GM12878 (cell line): ENCODE results near the gene SLC5A1. TPM values are rescaled to one million over a fixed set of nuclear protein-coding genes. Genes with fewer than 3 reads are reported as not detected.

Source experiments
- ATAC-seq: fragments of 200-7000 bp; cut with Tn5 transposase; 3 replicates; pipeline ENCODE4 v1.9.1; 2020; ENCODE audit warnings: mild to moderate bottlenecking, moderate library complexity
- BruUV-seq: library from RNA; stranded (reverse); fragments of 400-500 nt; replicated peaks from 2 replicates; lab custom pipeline; 2021; lab: Mats Ljungman, UMichigan
- CTCF ChIA-PET: fragments of 300-600 bp; sonication (Branson Sonifier 250); formaldehyde crosslinking; extraction: SDS; loops from one replicate; lab custom pipeline; 2021; ENCODE audit warnings: inconsistent platforms; lab: Yijun Ruan, JAX
- POLR2A ChIA-PET: fragments of 350-600 bp; formaldehyde crosslinking; extraction: SDS; loops from one replicate; lab custom pipeline; 2021; ENCODE audit warnings: inconsistent platforms; lab: Charles Lee
- RAD21 ChIA-PET: fragments of 300-600 bp; sonication (Branson Sonifier 250); formaldehyde crosslinking; loops from one replicate; lab custom pipeline; 2023; ENCODE audit warnings: antibody characterized with exemption; ENCODE audit not compliant: unreplicated experiment; lab: Charles Lee
- SMC1A ChIA-PET: fragments of 300-600 bp; sonication (Branson Sonifier 250); formaldehyde crosslinking; loops from one replicate; lab custom pipeline; 2023; ENCODE audit not compliant: unreplicated experiment, uncharacterized antibody; lab: Charles Lee
- DNase-seq: peaks from one replicate; pipeline ENCODE4 v3.0.0-alpha.2; 2011; ENCODE audit warnings: low read depth, low spot score
- FAIRE-seq: peaks from 3 replicates; lab custom pipeline; 2011; peaks lifted over from hg19 to GRCh38; lab: Jason Lieb, UNC
- H2AFZ ChIP-seq: 2 replicates; pipeline ENCODE4 v1.6.0; 2011; ENCODE audit warnings: low read depth, low read length, control low read depth; ENCODE audit not compliant: control insufficient read depth
- H3K27ac ChIP-seq: 2 replicates; pipeline ENCODE4 v1.5.1; 2011; ENCODE audit warnings: control low read depth; ENCODE audit not compliant: control insufficient read depth, insufficient read depth
- H3K27me3 ChIP-seq, 2 experiments: replicated peaks in 1 of 2; 2 replicates each; pipeline versions ENCODE4 v1.6.0 to v1.6.1; 2011; ENCODE audit warnings: low read length in 1 of 2; ENCODE audit not compliant: control insufficient read depth in 2 of 2, insufficient read depth in 2 of 2
- H3K36me3 ChIP-seq, 2 experiments: 2 replicates each; pipeline ENCODE4 v1.5.1; 2011; ENCODE audit warnings: low read length in 1 of 2; ENCODE audit not compliant: control insufficient read depth in 2 of 2, insufficient read depth in 2 of 2
- H3K4me1 ChIP-seq: 2 replicates; pipeline ENCODE4 v1.6.1; 2011; ENCODE audit warnings: mild to moderate bottlenecking, low read length, moderate library complexity, mixed read lengths; ENCODE audit not compliant: control insufficient read depth, insufficient read depth
- H3K4me2 ChIP-seq: 2 replicates; pipeline ENCODE4 v1.6.0; 2011; ENCODE audit warnings: control low read depth; ENCODE audit not compliant: control insufficient read depth, insufficient read depth
- H3K4me3 ChIP-seq: fragments of 200-600 bp; sonication (generic); 2 replicates; pipeline ENCODE4 v1.5.1; 2016
- H3K79me2 ChIP-seq: 2 replicates; pipeline ENCODE4 v1.6.0; 2011; ENCODE audit warnings: low read length; ENCODE audit not compliant: control insufficient read depth, insufficient read depth
- H3K9ac ChIP-seq: 2 replicates; pipeline ENCODE4 v1.8.0; 2011; ENCODE audit warnings: low read length, control low read depth, mixed read lengths; ENCODE audit not compliant: control insufficient read depth, insufficient read depth
- H3K9me3 ChIP-seq: replicated peaks from 3 replicates; pipeline ENCODE4 v1.5.1; 2011; ENCODE audit warnings: mild to moderate bottlenecking, low read length; ENCODE audit not compliant: control insufficient read depth, insufficient read depth
- H4K20me1 ChIP-seq: 2 replicates; pipeline ENCODE4 v1.6.0; 2011; ENCODE audit not compliant: control insufficient read depth, insufficient read depth
- CHD4 ChIP-seq: fragments of 200-600 bp; sonication (generic); IDR thresholded peaks from 2 replicates; pipeline ENCODE4 v1.6.1; 2016; ENCODE audit warnings: mild to moderate bottlenecking
- CREB1 ChIP-seq: IDR thresholded peaks from 2 replicates; pipeline ENCODE4 v1.6.1; 2012; ENCODE audit warnings: low read depth, mild to moderate bottlenecking, inconsistent platforms
- E2F8 ChIP-seq: fragments of 450-650 bp; IDR thresholded peaks from 2 replicates; pipeline ENCODE4 v1.6.1; 2018; ENCODE audit warnings: mild to moderate bottlenecking, low read depth, moderate library complexity; ENCODE audit not compliant: partially characterized antibody
- EZH2 ChIP-seq: IDR thresholded peaks from 2 replicates; pipeline ENCODE4 v1.6.1; 2012; ENCODE audit warnings: low read depth, mild to moderate bottlenecking, control low read depth, inconsistent platforms, low read length, borderline replicate concordance; ENCODE audit not compliant: control insufficient read depth
- HDAC2 ChIP-seq: fragments of 200-600 bp; sonication (generic); IDR thresholded peaks from 2 replicates; pipeline ENCODE4 v1.6.1; 2017
- HDAC6 ChIP-seq: fragments of 200-600 bp; sonication (generic); IDR thresholded peaks from one replicate; pipeline ENCODE4 v1.8.0; 2017; ENCODE audit warnings: antibody characterized with exemption; ENCODE audit not compliant: unreplicated experiment
- KLF5 ChIP-seq: fragments of 450-650 bp; IDR thresholded peaks from 2 replicates; pipeline ENCODE4 v1.6.1; 2014; ENCODE audit warnings: mild to moderate bottlenecking; ENCODE audit not compliant: partially characterized antibody
- MTA2 ChIP-seq: fragments of 450-650 bp; IDR thresholded peaks from 2 replicates; pipeline ENCODE4 v1.6.1; 2016; ENCODE audit warnings: low read depth, mild to moderate bottlenecking, moderate library complexity
- MYB ChIP-seq: fragments of 150-350 bp; IDR thresholded peaks from 2 replicates; pipeline ENCODE4 v1.6.1; 2014; ENCODE audit warnings: mild to moderate bottlenecking, low read depth, low read length, borderline replicate concordance
- NR2C1 ChIP-seq: fragments of 450-650 bp; IDR thresholded peaks from 2 replicates; pipeline ENCODE4 v1.6.1; 2017; ENCODE audit warnings: antibody characterized with exemption, mild to moderate bottlenecking, moderate library complexity
- SMAD1 ChIP-seq: fragments of 450-650 bp; IDR thresholded peaks from 2 replicates; pipeline ENCODE4 v1.6.1; 2018; ENCODE audit warnings: mild to moderate bottlenecking, low read depth; ENCODE audit not compliant: partially characterized antibody
- SREBF2 ChIP-seq: IDR thresholded peaks from 2 replicates; pipeline ENCODE4 v1.6.1; 2012; ENCODE audit warnings: mild to moderate bottlenecking, low read length
- ZBED1 ChIP-seq: IDR thresholded peaks from 2 replicates; pipeline ENCODE4 v1.6.1; 2016; ENCODE audit warnings: borderline replicate concordance
- WGBS: methylation state at CpG from one replicate; pipeline ENCODE4 v1.1.6; 2016; ENCODE audit warnings: low lambda C conversion rate; ENCODE audit not compliant: insufficient replicate concordance, insufficient coverage; ENCODE audit errors: missing lambda C conversion rate; 5-methylcytosine and 5-hydroxymethylcytosine counted together
- in situ Hi-C: fragments of 300-500 bp; cut with MboI; formaldehyde crosslinking; loops from 9 replicates; pipeline ENCODE4 v1.14.3; 2018; ENCODE audit warnings: mixed read lengths
- intact Hi-C: fragments of 100-400 bp; cut with micrococcal nuclease; formaldehyde crosslinking; loops from one replicate; pipeline ENCODE4 v1.14.2; 2022; ENCODE audit not compliant: unreplicated experiment
- polyA plus RNA-seq, 11 experiments: library from polyadenylated mRNA; depleted of rRNA in 4 of 11; unstranded in 6 of 11; stranded (reverse) in 5 of 11; fragments of >200 nt; fragmentation: Nextera tagmentation in 4 of 11; fragmentation: Illumina TruSeq in 1 of 11; extraction: Ambion mirVana in 4 of 11; extraction: Trizol in 1 of 11; gene quantifications; 1 replicate in 1 of 11; 2 replicates in 10 of 11; pipeline versions ENCODE4 v1.2.1 to v1.2.3, GENCODE V29; 2011 to 2016; ENCODE audit warnings: inconsistent platforms in 2 of 11, missing spikeins in 2 of 11, low read depth in 1 of 11
- total RNA-seq, 4 experiments: library from RNA; depleted of rRNA in 3 of 4; stranded (reverse); fragments of >200 nt in 3 of 4; fragmentation: Illumina TruSeq in 1 of 4; extraction: Trizol in 1 of 4; gene quantifications; 2 replicates each; pipeline versions ENCODE4 v1.2.1 to v1.2.3, GENCODE V29; 2013 to 2021
- TF ChIP-seq, protein P1 (sequence below): fragments of 450-650 bp; IDR thresholded peaks from 2 replicates; pipeline ENCODE4 v1.6.1; 2017; ENCODE audit warnings: low read depth, mild to moderate bottlenecking, moderate library complexity

Gene SLC5A1
- total and polyA plus RNA-seq, 10 of the 15 experiments (the other 5 are each of a cell fraction or from before 2014, with no cell fraction given), result 0.01 TPM; not detected in 9

- DNase-seq, result no peak
- ATAC-seq, result no peak
- H4K20me1 ChIP-seq, result no peaks in the 10 kb centered on the region
- 31% methylated on average over 6 of the region's 6 CpGs for WGBS
- intact Hi-C loops (loop anchor here (5.0 kb wide), 1 partner anchor 416 kb away; no protein-coding TSS in a partner anchor), in situ Hi-C loops (loop anchor here (5.0 kb wide), 1 partner anchor 106 kb away; no protein-coding TSS in a partner anchor)
- ChIA-PET POLR2A (interaction anchor here (0.7 kb wide), 1 partner anchor 321 kb away, joined by 3 read pairs; no protein-coding TSS in a partner anchor), RAD21 (interaction anchor here (1.1 to 1.3 kb wide), 2 partner anchors 98 to 105 kb away, joined by 4 to 5 read pairs; no protein-coding TSS in a partner anchor), CTCF (interaction anchor here (1.7 to 12.6 kb wide), 3 partner anchors 8 to 418 kb away, joined by 4 to 128 read pairs (median 6); no protein-coding TSS in a partner anchor), SMC1A (interaction anchor here (2.3 to 4.7 kb wide), 2 partner anchors 105 to 113 kb away, joined by 6 to 36 read pairs; no protein-coding TSS in a partner anchor)
- no peaks in the 10 kb centered on the region for H3K79me2 ChIP-seq
- BruUV-seq, result no TSS peak
- H3K27ac ChIP-seq, result no peak overlapping the region
- no peak for FAIRE-seq
- no peaks in the 10 kb centered on the region for H3K4me1 ChIP-seq
- no peak overlapping the region for H2AFZ ChIP-seq
- H3K36me3 ChIP-seq, result no peaks in the 10 kb centered on the region
- H3K4me2 ChIP-seq, result no peak overlapping the region
- H3K27me3 ChIP-seq, result no peaks in the 10 kb centered on the region; a peak in 1 of 4 replicates
- H3K9me3 ChIP-seq, result no peaks in the 10 kb centered on the region
- no peak overlapping the region for H3K4me3 ChIP-seq
- no peak overlapping the region for H3K9ac ChIP-seq
- no peak for TF ChIP-seq MTA2
- no peak for TF ChIP-seq NR2C1
These were observed 39.9 kb downstream of the SLC5A1 start for GRCh38 chr22:32083000-32083399.

- no peak for TF ChIP-seq CHD4
- no peak for TF ChIP-seq HDAC6
- TF ChIP-seq, protein P1, sequence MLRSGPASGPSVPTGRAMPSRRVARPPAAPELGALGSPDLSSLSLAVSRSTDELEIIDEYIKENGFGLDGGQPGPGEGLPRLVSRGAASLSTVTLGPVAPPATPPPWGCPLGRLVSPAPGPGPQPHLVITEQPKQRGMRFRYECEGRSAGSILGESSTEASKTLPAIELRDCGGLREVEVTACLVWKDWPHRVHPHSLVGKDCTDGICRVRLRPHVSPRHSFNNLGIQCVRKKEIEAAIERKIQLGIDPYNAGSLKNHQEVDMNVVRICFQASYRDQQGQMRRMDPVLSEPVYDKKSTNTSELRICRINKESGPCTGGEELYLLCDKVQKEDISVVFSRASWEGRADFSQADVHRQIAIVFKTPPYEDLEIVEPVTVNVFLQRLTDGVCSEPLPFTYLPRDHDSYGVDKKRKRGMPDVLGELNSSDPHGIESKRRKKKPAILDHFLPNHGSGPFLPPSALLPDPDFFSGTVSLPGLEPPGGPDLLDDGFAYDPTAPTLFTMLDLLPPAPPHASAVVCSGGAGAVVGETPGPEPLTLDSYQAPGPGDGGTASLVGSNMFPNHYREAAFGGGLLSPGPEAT, result no peak
- no peak for TF ChIP-seq SREBF2
- no peak for TF ChIP-seq MYB
- no peak for TF ChIP-seq HDAC2
- TF ChIP-seq E2F8, result no peak
- TF ChIP-seq SMAD1, result no peak
- TF ChIP-seq EZH2, result no peak
- no peak for TF ChIP-seq CREB1
- no peak for TF ChIP-seq ZBED1
- no peak for TF ChIP-seq KLF5
- Histone ChIP-seq H3K4me2 (no peak overlapping the region), H3K9ac (no peak overlapping the region), H3K27ac (no peak overlapping the region), H4K20me1 (no peaks in the 10 kb centered on the region), H3K9me3 (no peaks in the 10 kb centered on the region), H3K79me2 (no peaks in the 10 kb centered on the region), H3K4me3 (no peak overlapping the region), H2AFZ (no peak overlapping the region), H3K4me1 (no peaks in the 10 kb centered on the region), H3K27me3 (no peaks in the 10 kb centered on the region; a peak in 1 of 4 replicates), H3K36me3 (no peaks in the 10 kb centered on the region)
- intact Hi-C loops (loop anchor here (5.0 kb wide), 1 partner anchor 417 kb away; no protein-coding TSS in a partner anchor), in situ Hi-C loops (loop anchor here (5.0 kb wide), 1 partner anchor 107 kb away; no protein-coding TSS in a partner anchor)
- ATAC-seq (no peak), FAIRE-seq (no peak), DNase-seq (no peak)
- ChIA-PET POLR2A (no interaction called here), RAD21 (interaction anchor here (1.1 kb wide), 1 partner anchor 106 kb away, joined by 5 read pairs; no protein-coding TSS in a partner anchor), SMC1A (interaction anchor here (2.3 kb wide), 1 partner anchor 113 kb away, joined by 6 read pairs; no protein-coding TSS in a partner anchor), CTCF (interaction anchor here (12.6 kb wide), 1 partner anchor 108 kb away, joined by 128 read pairs; no protein-coding TSS in a partner anchor)
- no TSS peak for BruUV-seq
These were observed 40.8 kb downstream of the SLC5A1 start for GRCh38 chr22:32083814-32084213.
